HG03139 (cell line): ENCODE results near the gene VILL.
"Not testable (repeated sequence)": the region's sequence is repeated elsewhere in the genome, so short reads cannot be mapped to it uniquely, and the experiment has no call there.

Experiments used
- ATAC-seq: cut with Tn5 transposase; IDR thresholded peaks from one replicate; pipeline ENCODE4 v1.9.1; 2021; ENCODE audit not compliant: unreplicated experiment

The VILL gene

GRCh38 chr3:37985637-37986320 lies 4.8 kb upstream of the VILL start:
- ATAC-seq: no peak

GRCh38 chr3:37986479-37987314 lies 3.9 kb upstream of the VILL start:
- no peak for ATAC-seq

GRCh38 chr3:37987315-37987697 lies 3.3 kb upstream of the VILL start:
- ATAC-seq: no peak

- ATAC-seq: no peak
These were observed 2.8 kb upstream of the VILL start for GRCh38 chr3:37987751-37988179.

- not testable (repeated sequence) for ATAC-seq
These were observed 2.2 kb upstream of the VILL start for GRCh38 chr3:37988376-37988775.

GRCh38 chr3:37988931-37989525 lies 1.6 kb upstream of the VILL start:
- no peak for ATAC-seq

GRCh38 chr3:37989821-37990480 lies 635 bp upstream of the VILL start:
- no peak for ATAC-seq

GRCh38 chr3:37991109-37991508 lies 523 bp downstream of the VILL start:
- ATAC-seq: no peak

- ATAC-seq: no peak
These were observed 1.2 kb downstream of the VILL start for GRCh38 chr3:37991823-37992222.

GRCh38 chr3:37992271-37993066 lies 1.9 kb downstream of the VILL start:
- ATAC-seq: no peak

GRCh38 chr3:37993067-37993455 lies 2.5 kb downstream of the VILL start:
- ATAC-seq: no peak

GRCh38 chr3:37993460-37993819 lies 2.9 kb downstream of the VILL start:
- ATAC-seq: no peak

- peak; percentile 51 for ATAC-seq
These were observed 3.4 kb downstream of the VILL start for GRCh38 chr3:37993820-37994638.

GRCh38 chr3:37994639-37994972 lies 4.0 kb downstream of the VILL start:
- ATAC-seq: peak; percentile 5

- ATAC-seq: no peak
These were observed 5.4 kb downstream of the VILL start for GRCh38 chr3:37995652-37996641.

- ATAC-seq: peak; percentile 49
These were observed 6.3 kb downstream of the VILL start for GRCh38 chr3:37996785-37997301.

- no peak for ATAC-seq
These were observed 6.8 kb downstream of the VILL start for GRCh38 chr3:37997342-37997741.

- ATAC-seq: no peak
These were observed 7.3 kb downstream of the VILL start for GRCh38 chr3:37997791-37998370.
